Activated CD4-positive, alpha-beta memory T cell treated with anti-CD3 and anti-CD28 coated beads for 36 hours (primary cell): Measurements from ENCODE around the gene STXBP6. TPM values are rescaled to one million over a fixed set of nuclear protein-coding genes. Genes with fewer than 3 reads are reported as not detected.

Experiments used
- CTCF ChIA-PET: fragments of 350-600 bp; sonication (Branson Sonifier 250); formaldehyde crosslinking; loops from one replicate; lab custom pipeline; 2021; ENCODE audit warnings: antibody characterized with exemption, inconsistent platforms; lab: Charles Lee
- POLR2A ChIA-PET: fragments of 350-600 bp; sonication (Branson Sonifier 250); formaldehyde crosslinking; loops from one replicate; lab custom pipeline; 2021; ENCODE audit warnings: antibody characterized with exemption; lab: Charles Lee
- DNase-seq: peaks from one replicate; pipeline ENCODE4 v3.0.0-alpha.2; 2020
- H3K27ac Mint-ChIP-seq: one replicate; pipeline ENCODE4 v1.8.0; 2021; ENCODE audit warnings: mixed read lengths
- H3K27me3 Mint-ChIP-seq: one replicate; pipeline ENCODE4 v1.8.0; 2021; ENCODE audit warnings: mixed read lengths
- H3K36me3 Mint-ChIP-seq: one replicate; pipeline ENCODE4 v1.8.0; 2021; ENCODE audit warnings: mixed read lengths
- H3K4me1 Mint-ChIP-seq: one replicate; pipeline ENCODE4 v1.8.0; 2021; ENCODE audit warnings: low read depth, mixed read lengths
- H3K4me3 Mint-ChIP-seq: one replicate; pipeline ENCODE4 v1.8.0; 2021; ENCODE audit warnings: mild to moderate bottlenecking, mixed read lengths
- H3K9me3 Mint-ChIP-seq: one replicate; pipeline ENCODE4 v1.8.0; 2021; ENCODE audit warnings: mixed read lengths
- intact Hi-C: fragments of 100-400 bp; cut with micrococcal nuclease; formaldehyde crosslinking; loops from one replicate; pipeline ENCODE4 v1.15.1; 2023
- total RNA-seq, 2 experiments: library from RNA; stranded (reverse); gene quantifications; one replicate each; pipeline ENCODE4 v1.2.3, GENCODE V29; 2021

Gene STXBP6
- total RNA-seq, 2 experiments from 2014 or later, result not detected

DNA sequence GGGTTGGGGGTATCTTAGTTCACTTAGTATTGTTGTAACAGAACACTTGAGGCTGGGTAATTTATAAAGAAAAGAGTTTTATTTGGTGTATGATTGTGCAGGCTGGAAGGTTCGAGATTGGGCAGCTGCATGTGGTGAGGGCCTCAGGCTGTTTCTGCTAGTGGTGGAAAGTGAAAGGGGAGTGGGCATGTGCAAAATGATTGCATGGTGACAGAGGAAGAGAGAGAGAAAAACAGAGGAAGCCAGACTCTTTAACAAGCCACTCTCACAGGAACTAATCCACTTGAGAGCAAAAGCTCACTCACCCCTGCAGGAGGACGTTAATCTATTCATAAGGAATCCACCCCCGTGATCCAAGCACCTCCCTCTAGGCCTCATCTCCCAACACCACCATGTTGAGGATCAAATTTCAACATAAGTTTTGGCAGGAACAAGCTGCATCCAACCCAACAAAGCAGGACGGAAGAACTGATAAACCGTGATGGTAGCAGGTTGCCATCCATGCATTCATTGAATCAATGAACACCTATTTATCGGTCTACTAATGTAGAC lies 251.0 kb downstream of the STXBP6 start:
- CTCF ChIA-PET, result no interaction called here
- Mint-ChIP-seq H3K9me3 (no peaks in the 10 kb centered on the region), H3K27me3 (no peaks in the 10 kb centered on the region), H3K4me1 (peaks cover 2% of the 10 kb centered on the region), H3K4me3 (no peak overlapping the region), H3K27ac (no peak overlapping the region), H3K36me3 (no peaks in the 10 kb centered on the region)
- intact Hi-C loops, result no loop called here
- no peak for DNase-seq
- POLR2A ChIA-PET, result no interaction called here

DNA sequence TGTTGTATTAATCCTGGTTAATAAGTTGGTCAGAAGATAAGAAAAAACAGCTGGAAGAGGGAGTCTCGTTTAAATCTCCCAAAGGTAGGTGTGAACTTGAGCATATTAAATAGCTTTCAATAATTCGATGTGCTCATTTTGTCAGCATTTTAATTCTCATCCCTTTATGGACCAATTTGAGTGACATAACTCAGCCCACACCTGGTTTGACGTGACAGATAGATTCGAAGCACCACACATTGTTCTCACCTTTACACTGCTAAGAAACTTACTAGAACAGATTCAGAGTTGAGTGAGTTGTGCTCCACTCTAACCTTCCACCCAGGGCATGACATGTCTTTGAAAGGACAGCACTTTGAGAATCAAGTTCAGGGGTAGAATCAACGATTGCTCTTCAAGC lies 254.5 kb downstream of the STXBP6 start:
- POLR2A ChIA-PET, result no interaction called here
- no peaks in the 10 kb centered on the region for H3K9me3 Mint-ChIP-seq
- CTCF ChIA-PET, result interaction anchor here (0.6 kb wide), 1 partner anchor 60 kb away, joined by 4 read pairs; no protein-coding TSS in a partner anchor
- H3K27ac Mint-ChIP-seq, result no peak overlapping the region
- intact Hi-C loops, result no loop called here
- H3K27me3 Mint-ChIP-seq, result peaks cover 5% of the 10 kb centered on the region
- no peaks in the 10 kb centered on the region for H3K36me3 Mint-ChIP-seq
- H3K4me1 Mint-ChIP-seq, result peaks cover 2% of the 10 kb centered on the region
- H3K4me3 Mint-ChIP-seq, result no peak overlapping the region
- no peak for DNase-seq

DNA sequence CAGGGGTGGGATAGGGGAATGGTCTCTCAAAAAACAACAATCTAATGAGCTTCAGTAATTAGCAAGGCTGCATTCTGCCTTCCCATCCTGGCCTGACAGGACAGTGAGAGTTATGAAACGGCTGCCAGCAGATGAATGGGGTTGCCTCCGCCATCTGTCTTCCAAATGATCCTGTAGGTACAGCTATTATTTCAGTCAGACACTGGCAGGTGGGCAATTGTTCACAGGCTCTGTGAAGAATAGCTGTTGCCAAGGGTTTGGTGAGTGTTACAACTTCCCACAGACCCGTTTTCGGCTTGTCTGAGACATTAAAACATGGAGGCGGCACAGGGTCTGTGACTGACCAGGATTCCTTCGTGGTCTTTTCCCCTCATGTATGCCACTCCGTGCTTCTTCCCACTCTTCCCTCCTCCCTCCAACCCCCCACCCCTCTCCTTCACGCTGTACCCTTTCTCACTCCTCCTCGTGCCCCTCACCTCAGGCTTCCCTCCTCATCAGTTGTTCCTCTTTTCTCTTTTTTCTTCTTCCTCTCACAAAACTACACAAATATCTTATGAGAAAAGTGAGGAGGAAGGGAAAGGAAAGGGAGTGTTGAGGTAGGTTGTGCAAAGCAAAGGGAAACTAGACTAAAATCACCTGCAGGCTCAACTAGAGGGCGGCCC lies 255.2 kb downstream of the STXBP6 start:
- no peak overlapping the region for H3K4me3 Mint-ChIP-seq
- no peaks in the 10 kb centered on the region for H3K9me3 Mint-ChIP-seq
- H3K36me3 Mint-ChIP-seq, result no peaks in the 10 kb centered on the region
- no peak for DNase-seq
- ChIA-PET POLR2A (no interaction called here), CTCF (no interaction called here)
- peaks cover 2% of the 10 kb centered on the region for H3K4me1 Mint-ChIP-seq
- intact Hi-C loops, result no loop called here
- H3K27me3 Mint-ChIP-seq, result peaks cover 5% of the 10 kb centered on the region
- no peak overlapping the region for H3K27ac Mint-ChIP-seq

DNA sequence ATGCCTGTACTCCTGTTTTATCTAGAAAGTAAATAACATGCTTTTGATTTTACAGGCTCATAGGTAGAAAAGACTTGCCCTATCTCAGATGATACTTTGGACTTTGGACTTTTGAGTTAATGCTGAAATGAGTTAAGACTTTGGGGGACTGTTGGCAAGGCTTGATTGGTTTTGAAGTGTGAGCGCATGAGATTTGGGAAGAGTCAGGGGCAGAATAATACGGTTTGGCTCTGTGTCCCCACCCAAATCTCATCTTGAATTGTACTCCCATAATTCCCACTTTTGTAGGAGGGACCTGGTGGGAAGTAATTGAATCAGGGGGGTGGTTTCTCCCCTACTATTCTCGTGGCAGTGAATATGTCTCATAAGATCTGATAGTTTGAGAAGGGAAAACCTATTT lies 259.8 kb downstream of the STXBP6 start:
- ChIA-PET POLR2A (no interaction called here), CTCF (no interaction called here)
- Mint-ChIP-seq H3K27me3 (peaks cover 8% of the 10 kb centered on the region), H3K9me3 (no peaks in the 10 kb centered on the region), H3K27ac (no peak overlapping the region), H3K4me3 (no peak overlapping the region), H3K4me1 (no peaks in the 10 kb centered on the region), H3K36me3 (no peaks in the 10 kb centered on the region)
- intact Hi-C loops, result no loop called here
- no peak for DNase-seq

- H3K36me3 Mint-ChIP-seq, result no peaks in the 10 kb centered on the region
- ChIA-PET CTCF (interaction anchor here (0.6 to 1.7 kb wide), 3 partner anchors 16 to 422 kb away, joined by 3 to 4 read pairs (median 4); no protein-coding TSS in a partner anchor), POLR2A (no interaction called here)
- no peak for DNase-seq
- H3K4me3 Mint-ChIP-seq, result no peak overlapping the region
- intact Hi-C loops, result no loop called here
- no peaks in the 10 kb centered on the region for H3K9me3 Mint-ChIP-seq
- no peaks in the 10 kb centered on the region for H3K4me1 Mint-ChIP-seq
- peaks cover 8% of the 10 kb centered on the region for H3K27me3 Mint-ChIP-seq
- H3K27ac Mint-ChIP-seq, result no peak overlapping the region
These were observed 260.5 kb downstream of the STXBP6 start for GRCh38 chr14:24789378-24789884.

- Mint-ChIP-seq H3K4me3 (no peak overlapping the region), H3K36me3 (no peaks in the 10 kb centered on the region), H3K27me3 (peaks cover 4% of the 10 kb centered on the region), H3K4me1 (no peaks in the 10 kb centered on the region), H3K27ac (no peak overlapping the region), H3K9me3 (no peaks in the 10 kb centered on the region)
- no peak for DNase-seq
- intact Hi-C loops, result no loop called here
- ChIA-PET CTCF (no interaction called here), POLR2A (no interaction called here)
These were observed 264.2 kb downstream of the STXBP6 start for GRCh38 chr14:24785698-24786097.

GRCh38 chr14:24784981-24785380 lies 265.0 kb downstream of the STXBP6 start:
- intact Hi-C loops, result no loop called here
- ChIA-PET POLR2A (no interaction called here), CTCF (no interaction called here)
- Mint-ChIP-seq H3K27ac (no peak overlapping the region), H3K9me3 (no peaks in the 10 kb centered on the region), H3K4me3 (no peak overlapping the region), H3K4me1 (no peaks in the 10 kb centered on the region), H3K27me3 (peaks cover 3% of the 10 kb centered on the region), H3K36me3 (no peaks in the 10 kb centered on the region)
- DNase-seq, result no peak

DNA sequence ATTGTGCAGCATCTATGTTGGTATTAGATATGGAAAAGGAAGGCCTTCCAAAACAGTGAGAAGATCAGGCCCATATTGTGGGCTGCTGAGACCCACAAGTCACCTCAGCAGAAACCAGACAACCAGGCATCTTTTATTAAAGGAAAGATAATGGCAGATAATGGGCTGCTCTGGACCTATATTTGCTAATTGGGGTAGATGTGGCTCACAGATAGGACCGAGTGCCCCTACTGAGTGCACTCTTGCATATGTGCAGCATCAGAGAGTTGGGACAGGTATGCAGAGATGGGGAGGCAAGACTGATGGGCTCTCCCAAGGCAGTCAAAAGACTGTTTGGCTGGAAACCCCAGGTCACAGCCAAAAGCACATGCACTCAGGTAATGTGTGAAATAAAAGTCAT lies 266.2 kb downstream of the STXBP6 start:
- no peak overlapping the region for H3K27ac Mint-ChIP-seq
- H3K4me1 Mint-ChIP-seq, result no peaks in the 10 kb centered on the region
- H3K36me3 Mint-ChIP-seq, result no peaks in the 10 kb centered on the region
- H3K4me3 Mint-ChIP-seq, result no peak overlapping the region
- ChIA-PET CTCF (no interaction called here), POLR2A (no interaction called here)
- H3K27me3 Mint-ChIP-seq, result peaks cover 3% of the 10 kb centered on the region
- intact Hi-C loops, result no loop called here
- DNase-seq, result no peak
- H3K9me3 Mint-ChIP-seq, result no peaks in the 10 kb centered on the region

DNA sequence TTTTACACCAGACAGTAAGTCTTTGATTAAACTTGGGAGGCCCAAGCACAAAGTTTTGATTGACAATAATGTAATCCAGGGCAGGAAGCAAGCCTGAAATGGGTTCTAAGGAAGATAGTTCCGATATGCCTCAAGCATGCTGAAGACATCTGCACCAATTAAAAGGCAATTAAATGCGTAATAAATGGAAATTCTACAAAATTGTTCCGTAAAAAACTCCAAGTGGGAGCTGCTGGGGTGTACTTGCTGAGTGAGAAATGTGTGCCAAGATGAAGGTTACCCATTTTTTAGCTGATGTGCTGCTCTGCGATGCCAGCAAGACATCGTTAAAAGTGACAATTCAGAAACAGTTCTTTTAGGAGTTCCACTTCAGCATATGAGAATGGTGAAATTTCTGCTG lies 269.7 kb downstream of the STXBP6 start:
- H3K27ac Mint-ChIP-seq, result no peak overlapping the region
- H3K4me1 Mint-ChIP-seq, result no peaks in the 10 kb centered on the region
- no peak for DNase-seq
- ChIA-PET CTCF (no interaction called here), POLR2A (no interaction called here)
- intact Hi-C loops, result no loop called here
- H3K4me3 Mint-ChIP-seq, result no peak overlapping the region
- no peaks in the 10 kb centered on the region for H3K9me3 Mint-ChIP-seq
- H3K36me3 Mint-ChIP-seq, result no peaks in the 10 kb centered on the region
- no peaks in the 10 kb centered on the region for H3K27me3 Mint-ChIP-seq

GRCh38 chr14:24777678-24778077 lies 272.3 kb downstream of the STXBP6 start:
- POLR2A ChIA-PET, result no interaction called here
- peaks cover 5% of the 10 kb centered on the region for H3K27me3 Mint-ChIP-seq
- DNase-seq, result no peak
- no peaks in the 10 kb centered on the region for H3K36me3 Mint-ChIP-seq
- no peaks in the 10 kb centered on the region for H3K4me1 Mint-ChIP-seq
- intact Hi-C loops, result no loop called here
- H3K4me3 Mint-ChIP-seq, result no peak overlapping the region
- CTCF ChIA-PET, result no interaction called here
- H3K9me3 Mint-ChIP-seq, result no peaks in the 10 kb centered on the region
- H3K27ac Mint-ChIP-seq, result no peak overlapping the region

GRCh38 chr14:24775950-24776349 lies 274.0 kb downstream of the STXBP6 start:
- no peaks in the 10 kb centered on the region for H3K36me3 Mint-ChIP-seq
- DNase-seq, result no peak
- no peaks in the 10 kb centered on the region for H3K9me3 Mint-ChIP-seq
- POLR2A ChIA-PET, result no interaction called here
- H3K27me3 Mint-ChIP-seq, result peaks cover 7% of the 10 kb centered on the region
- no peak overlapping the region for H3K27ac Mint-ChIP-seq
- CTCF ChIA-PET, result no interaction called here
- H3K4me1 Mint-ChIP-seq, result no peaks in the 10 kb centered on the region
- intact Hi-C loops, result no loop called here
- no peak overlapping the region for H3K4me3 Mint-ChIP-seq

DNA sequence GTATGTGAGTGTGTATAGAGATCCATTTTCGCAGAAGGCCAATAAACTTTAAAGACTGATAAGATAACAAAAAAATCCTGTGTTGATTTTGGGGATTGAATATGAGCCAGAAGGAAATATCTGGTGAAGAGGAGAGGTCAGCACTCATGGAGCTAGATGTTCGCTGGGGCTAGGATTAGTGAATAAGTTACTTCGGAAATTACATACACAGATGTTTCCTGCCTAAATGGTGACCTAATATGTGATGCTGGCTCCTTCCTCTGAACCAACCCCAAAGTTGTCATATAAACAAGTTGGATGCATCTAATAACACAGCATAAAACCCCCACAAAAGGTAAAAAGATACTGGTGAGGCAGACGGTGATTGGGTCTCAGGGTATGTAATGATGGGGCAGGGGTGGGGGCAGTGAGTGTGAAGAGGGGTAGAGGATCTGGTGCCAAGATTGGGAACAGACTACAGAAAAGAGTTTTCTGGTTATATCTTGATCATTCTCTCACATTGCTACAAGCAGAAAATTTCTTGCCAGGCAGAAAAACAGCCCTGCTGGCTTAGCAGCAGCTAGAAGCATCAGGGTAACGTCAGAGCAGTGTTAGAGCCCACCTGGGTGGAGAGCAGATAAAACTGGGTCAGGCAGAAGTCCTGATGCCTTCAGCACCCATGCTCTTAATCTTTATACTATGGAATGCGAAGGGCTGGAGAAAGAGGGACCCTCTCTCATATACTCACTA lies 275.6 kb downstream of the STXBP6 start:
- intact Hi-C loops, result no loop called here
- ChIA-PET POLR2A (no interaction called here), CTCF (no interaction called here)
- no peak overlapping the region for H3K4me3 Mint-ChIP-seq
- H3K27me3 Mint-ChIP-seq, result peaks cover 14% of the 10 kb centered on the region
- no peak overlapping the region for H3K27ac Mint-ChIP-seq
- no peaks in the 10 kb centered on the region for H3K36me3 Mint-ChIP-seq
- H3K9me3 Mint-ChIP-seq, result peaks cover 6% of the 10 kb centered on the region
- no peaks in the 10 kb centered on the region for H3K4me1 Mint-ChIP-seq
- DNase-seq, result no peak
